ENCODE data around the gene NEDD8. TPM values are rescaled to one million over a fixed set of nuclear protein-coding genes. Genes with fewer than 3 reads are reported as not detected.

Gene NEDD8
- polyA plus RNA-seq, 1 donor from 2014 or later: 431 TPM

DNA sequence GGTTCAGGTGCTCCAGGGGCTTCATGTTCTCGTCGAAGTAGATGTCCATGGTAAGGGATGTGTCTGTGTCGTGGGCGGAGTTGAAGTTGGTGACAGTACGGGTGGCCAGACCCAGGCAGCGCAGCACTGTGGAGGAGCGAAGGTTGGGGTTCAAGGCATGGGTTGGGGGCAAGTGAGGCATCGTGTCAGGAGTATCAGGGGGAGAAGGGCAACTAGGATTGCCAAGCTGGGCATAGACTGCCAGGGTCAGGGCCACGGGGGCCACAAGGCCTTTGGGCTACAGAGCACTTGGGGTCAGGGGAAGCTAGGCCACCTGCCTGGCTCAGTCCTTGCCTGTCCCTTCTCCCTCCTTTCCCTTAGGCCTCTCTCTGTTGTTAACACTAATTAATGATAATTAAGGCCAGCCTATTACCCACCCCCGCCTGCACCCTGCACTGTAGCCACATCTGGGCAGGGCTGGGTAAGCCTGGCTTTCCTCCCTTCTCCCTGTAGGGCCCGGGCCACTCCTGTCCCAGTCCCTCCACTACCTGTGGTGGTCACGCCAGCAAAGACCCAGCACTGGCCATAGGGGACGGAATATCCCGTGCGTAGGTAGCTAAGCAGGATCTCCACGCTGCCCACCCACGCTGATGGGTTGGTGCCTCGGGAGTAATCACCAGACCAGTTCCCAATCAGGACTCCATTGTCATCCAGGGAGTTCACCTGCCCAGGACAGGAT lies 26.5 kb upstream of the NEDD8 start:
- no peaks in the 10 kb centered on the region for H4K20me1 ChIP-seq (ENCODE audit: insufficient read depth)
- H3K9me2 ChIP-seq (ENCODE audit: insufficient read depth, low read length): no peaks in the 10 kb centered on the region
- H3K79me2 ChIP-seq (replicated peaks; ENCODE audit: insufficient read depth, low read length): no peaks in the 10 kb centered on the region
- no peak overlapping the region for H3K4me3 ChIP-seq (ENCODE audit: low read length)
- H3F3A ChIP-seq (ENCODE audit: insufficient read depth, low read length, poor library complexity, severe bottlenecking): no peaks in the 10 kb centered on the region
- no peaks in the 10 kb centered on the region for H3K27me3 ChIP-seq (ENCODE audit: insufficient read depth, low read depth, low read length)
- no peak overlapping the region for H2AFZ ChIP-seq (ENCODE audit: low read depth, low read length)
- no peak overlapping the region for H3K4me2 ChIP-seq (ENCODE audit: low read length)
- no peaks in the 10 kb centered on the region for H3K36me3 ChIP-seq (ENCODE audit: insufficient read depth, low read length)
- H3K9me3 ChIP-seq (ENCODE audit: low read length): no peaks in the 10 kb centered on the region
- TF ChIP-seq MXI1 (conservative IDR thresholded peaks at IDR 0.05; ENCODE audit: poor library complexity, severe bottlenecking) (no peak), CTCF (IDR thresholded peaks at IDR 0.05; ENCODE audit: poor library complexity, severe bottlenecking) (no peak), SMC3 (conservative IDR thresholded peaks at IDR 0.05; ENCODE audit: poor library complexity) (no peak), POLR2AphosphoS5 (IDR thresholded peaks at IDR 0.05) (no peak), EZH2 (IDR thresholded peaks at IDR 0.05; ENCODE audit: borderline replicate concordance, insufficient read depth, low read length, poor library complexity, severe bottlenecking) (no peak), RAD21 (conservative IDR thresholded peaks at IDR 0.05) (no peak), REST (IDR thresholded peaks at IDR 0.05; ENCODE audit: borderline replicate concordance) (no peak), TAF1 (IDR thresholded peaks at IDR 0.05; ENCODE audit: low read depth) (no peak), EP300 (conservative IDR thresholded peaks at IDR 0.05; ENCODE audit: poor library complexity, severe bottlenecking) (no peak)
- no peak overlapping the region for H3K9ac ChIP-seq (ENCODE audit: low read length)
- H3K27ac ChIP-seq (ENCODE audit: low read length): no peak overlapping the region

GRCh38 chr14:24258119-24258518 lies 26.0 kb upstream of the NEDD8 start:
- Histone ChIP-seq H2AFZ (ENCODE audit: low read depth, low read length) (no peak overlapping the region), H3K9ac (ENCODE audit: low read length) (no peak overlapping the region), H3F3A (ENCODE audit: insufficient read depth, low read length, poor library complexity, severe bottlenecking) (no peaks in the 10 kb centered on the region), H3K36me3 (ENCODE audit: insufficient read depth, low read length) (no peaks in the 10 kb centered on the region), H3K4me3 (ENCODE audit: low read length) (no peak overlapping the region), H3K9me2 (ENCODE audit: insufficient read depth, low read length) (no peaks in the 10 kb centered on the region), H3K4me2 (ENCODE audit: low read length) (no peak overlapping the region), H3K27me3 (ENCODE audit: insufficient read depth, low read depth, low read length) (no peaks in the 10 kb centered on the region), H3K9me3 (ENCODE audit: low read length) (no peaks in the 10 kb centered on the region), H3K27ac (ENCODE audit: low read length) (no peak overlapping the region), H4K20me1 (ENCODE audit: insufficient read depth) (no peaks in the 10 kb centered on the region), H3K79me2 (replicated peaks; ENCODE audit: insufficient read depth, low read length) (no peaks in the 10 kb centered on the region)
- TF ChIP-seq REST (IDR thresholded peaks at IDR 0.05; ENCODE audit: borderline replicate concordance): no peak
- TF ChIP-seq SMC3 (conservative IDR thresholded peaks at IDR 0.05; ENCODE audit: poor library complexity): no peak
- no peak for TF ChIP-seq MXI1 (conservative IDR thresholded peaks at IDR 0.05; ENCODE audit: poor library complexity, severe bottlenecking)
- no peak for TF ChIP-seq TAF1 (IDR thresholded peaks at IDR 0.05; ENCODE audit: low read depth)
- no peak for TF ChIP-seq POLR2AphosphoS5 (IDR thresholded peaks at IDR 0.05)
- TF ChIP-seq CTCF (IDR thresholded peaks at IDR 0.05; ENCODE audit: poor library complexity, severe bottlenecking): no peak
- no peak for TF ChIP-seq EZH2 (IDR thresholded peaks at IDR 0.05; ENCODE audit: borderline replicate concordance, insufficient read depth, low read length, poor library complexity, severe bottlenecking)
- TF ChIP-seq RAD21 (conservative IDR thresholded peaks at IDR 0.05): no peak
- TF ChIP-seq EP300 (conservative IDR thresholded peaks at IDR 0.05; ENCODE audit: poor library complexity, severe bottlenecking): no peak
